DMS153 (cell line): ENCODE results near the gene SORT1.
A peak's percentile ranks its signal among the peaks of the same experiment; 100 is the strongest.
"Not testable (repeated sequence)": the region's sequence is repeated elsewhere in the genome, so short reads cannot be mapped to it uniquely, and the experiment has no call there.

Source experiments
- DNase-seq: peaks from one replicate; lab custom pipeline; 2025; lab: John Stamatoyannopoulos, UW

Gene SORT1

GRCh38 chr1:109298666-109299557 lies 98.8 kb downstream of the SORT1 start:
- DNase-seq = no peak

- no peak for DNase-seq
Measured at GRCh38 chr1:109296782-109297181, 100.9 kb downstream of the SORT1 start.

GRCh38 chr1:109295712-109296415 lies 101.9 kb downstream of the SORT1 start:
- no peak for DNase-seq

GRCh38 chr1:109294481-109294880 lies 103.2 kb downstream of the SORT1 start:
- no peak for DNase-seq

- no peak for DNase-seq
Measured at GRCh38 chr1:109293026-109293425, 104.7 kb downstream of the SORT1 start.

- no peak for DNase-seq
Measured at GRCh38 chr1:109292364-109292763, 105.4 kb downstream of the SORT1 start.

GRCh38 chr1:109290998-109291397 lies 106.7 kb downstream of the SORT1 start:
- no peak for DNase-seq

GRCh38 chr1:109290137-109290536 lies 107.6 kb downstream of the SORT1 start:
- no peak for DNase-seq

- DNase-seq = not testable (repeated sequence)
Measured at GRCh38 chr1:109286762-109287161, 111.0 kb downstream of the SORT1 start.

GRCh38 chr1:109283748-109284600 lies 113.7 kb downstream of the SORT1 start:
- no peak for DNase-seq

GRCh38 chr1:109282952-109283747 lies 114.6 kb downstream of the SORT1 start, which contains the start of gene PSRC1:
PSRC1 (minus strand) TSS chr1:109283145.
- DNase-seq = peak; percentile 93

- DNase-seq = no peak
Measured at GRCh38 chr1:109282497-109282951, 115.2 kb downstream of the SORT1 start.

- no peak for DNase-seq
Measured at GRCh38 chr1:109281680-109282496, 115.8 kb downstream of the SORT1 start.

GRCh38 chr1:109280862-109281261 lies 116.9 kb downstream of the SORT1 start:
- DNase-seq = no peak

- DNase-seq = no peak
Measured at GRCh38 chr1:109279615-109280278, 118.0 kb downstream of the SORT1 start.

GRCh38 chr1:109277434-109278204 lies 120.1 kb downstream of the SORT1 start:
- peak; percentile 50 for DNase-seq

GRCh38 chr1:109275706-109276345 lies 121.9 kb downstream of the SORT1 start:
- no peak for DNase-seq
